NB4 (cell line): ENCODE measurements around the gene GALNT17.

Experiments used
- CTCF ChIP-seq: IDR thresholded peaks from one replicate; pipeline ENCODE4 v1.5.1; 2012; ENCODE audit warnings: low read depth, low read length
- POLR2A ChIP-seq: IDR thresholded peaks from 2 replicates; pipeline ENCODE4 v1.6.1; 2011; ENCODE audit warnings: mild to moderate bottlenecking; ENCODE audit not compliant: insufficient read length; ENCODE audit errors: extremely low read depth
- TF ChIP-seq, protein P1 (sequence below): IDR thresholded peaks from 2 replicates; pipeline ENCODE4 v1.6.1; 2011; ENCODE audit warnings: low read depth, low read length

DNA sequence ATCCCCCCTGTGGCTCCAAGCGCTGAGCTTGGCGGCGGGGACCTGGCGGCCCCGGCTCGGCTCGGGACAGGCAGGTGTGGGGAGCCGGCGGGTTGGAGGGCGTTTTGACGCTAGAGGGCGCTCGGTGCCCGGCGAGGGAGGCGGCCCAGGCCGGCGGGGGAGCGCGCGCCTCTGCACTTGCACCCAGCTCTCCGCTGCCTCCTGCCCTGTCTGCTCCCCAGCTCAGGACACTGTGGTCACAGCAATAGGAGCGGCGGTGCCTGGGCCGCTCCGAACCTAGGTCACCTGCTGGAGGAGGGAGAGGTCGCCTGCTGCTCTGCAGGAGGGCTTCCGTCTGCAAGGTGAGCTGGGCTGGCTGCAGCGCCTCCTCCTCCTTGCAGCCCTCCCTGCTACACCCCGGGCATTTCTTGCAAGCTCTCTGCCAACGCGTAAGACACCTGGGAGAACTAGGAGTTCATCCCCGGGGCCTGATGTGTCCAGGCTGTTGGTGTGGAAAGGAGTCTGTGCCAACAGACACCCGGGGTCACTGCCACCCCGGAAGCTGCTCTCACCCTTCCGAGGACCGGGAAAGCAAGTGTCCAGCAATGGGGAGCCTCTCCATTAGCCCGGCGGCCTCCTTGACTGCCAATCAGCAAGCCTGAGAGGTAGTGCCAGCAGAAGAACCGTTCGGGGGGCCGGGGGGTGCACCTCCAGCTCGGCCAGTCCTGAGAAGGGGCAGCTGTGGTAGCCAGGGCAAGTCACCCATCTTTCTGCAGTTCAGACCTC is 620.4 kb downstream of the GALNT17 start:
- TF ChIP-seq POLR2A (no peak), CTCF (peak; percentile 74)
- TF ChIP-seq, protein P1, sequence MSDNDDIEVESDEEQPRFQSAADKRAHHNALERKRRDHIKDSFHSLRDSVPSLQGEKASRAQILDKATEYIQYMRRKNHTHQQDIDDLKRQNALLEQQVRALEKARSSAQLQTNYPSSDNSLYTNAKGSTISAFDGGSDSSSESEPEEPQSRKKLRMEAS, result no peak
